Stomach (tissue), 4 donors: ENCODE results near the gene NQO2.

Experiments
- POLR2A ChIP-seq, 4 donors: fragments of 450-650 bp; IDR thresholded peaks; one replicate each; pipeline ENCODE4 v1.6.1; 2016; ENCODE audit warnings: antibody characterized with exemption in 4 of 4, control low read depth in 2 of 4, mild to moderate bottlenecking in 1 of 4, moderate library complexity in 1 of 4
- POLR2AphosphoS5 ChIP-seq, 3 donors: sonication (generic); formaldehyde crosslinking; IDR thresholded peaks; one replicate each; pipeline ENCODE4 v1.6.1; 2016; ENCODE audit warnings: antibody characterized with exemption in 3 of 3
- TF ChIP-seq, protein P1 (sequence below), 7 experiments: fragments of 450-650 bp in 4 of 7; fragments of 200-600 bp in 3 of 7; sonication (generic) in 3 of 7; IDR thresholded peaks; one replicate each; pipeline ENCODE4 v1.5.1; 2016 to 2019; ENCODE audit warnings: antibody characterized with exemption in 7 of 7, control low read depth in 2 of 7, mild to moderate bottlenecking in 1 of 7

DNA sequence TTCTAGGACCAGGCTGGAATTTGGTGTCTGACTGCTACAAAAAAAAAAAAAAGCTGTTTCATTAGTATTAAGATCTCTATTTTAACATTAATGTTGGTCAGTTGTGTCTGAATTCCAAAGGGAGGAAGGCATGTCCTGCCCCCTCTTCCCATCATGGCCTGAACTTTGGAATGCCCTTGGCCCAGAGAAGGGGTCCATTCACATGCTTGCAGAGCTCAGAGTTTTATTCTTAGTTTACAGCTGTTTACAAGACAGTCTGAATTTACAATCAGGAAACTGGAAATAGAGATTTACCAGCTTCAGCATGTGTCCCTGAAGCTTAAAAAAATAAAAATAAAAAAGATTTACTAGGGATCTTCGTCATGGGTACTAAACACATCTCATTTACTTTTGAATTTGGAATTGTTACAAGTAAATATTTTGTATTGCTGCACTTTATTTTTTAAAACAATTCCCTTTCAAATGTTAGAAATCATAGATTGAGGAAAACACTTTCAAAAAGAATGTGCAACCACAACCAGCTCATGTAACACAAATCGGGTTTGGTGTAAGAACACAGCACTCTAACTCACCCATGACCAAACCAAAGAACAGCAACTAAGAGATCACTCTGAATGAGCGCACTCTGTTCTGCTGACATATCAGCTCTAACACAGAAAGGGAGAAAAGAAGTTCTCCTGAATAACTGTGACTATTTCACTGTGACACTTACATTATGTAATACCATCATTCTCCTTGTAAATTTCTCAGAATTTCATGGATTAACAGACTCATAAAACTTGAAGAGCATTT, 21.7 kb upstream of the NQO2 start:
- TF ChIP-seq, protein P1, sequence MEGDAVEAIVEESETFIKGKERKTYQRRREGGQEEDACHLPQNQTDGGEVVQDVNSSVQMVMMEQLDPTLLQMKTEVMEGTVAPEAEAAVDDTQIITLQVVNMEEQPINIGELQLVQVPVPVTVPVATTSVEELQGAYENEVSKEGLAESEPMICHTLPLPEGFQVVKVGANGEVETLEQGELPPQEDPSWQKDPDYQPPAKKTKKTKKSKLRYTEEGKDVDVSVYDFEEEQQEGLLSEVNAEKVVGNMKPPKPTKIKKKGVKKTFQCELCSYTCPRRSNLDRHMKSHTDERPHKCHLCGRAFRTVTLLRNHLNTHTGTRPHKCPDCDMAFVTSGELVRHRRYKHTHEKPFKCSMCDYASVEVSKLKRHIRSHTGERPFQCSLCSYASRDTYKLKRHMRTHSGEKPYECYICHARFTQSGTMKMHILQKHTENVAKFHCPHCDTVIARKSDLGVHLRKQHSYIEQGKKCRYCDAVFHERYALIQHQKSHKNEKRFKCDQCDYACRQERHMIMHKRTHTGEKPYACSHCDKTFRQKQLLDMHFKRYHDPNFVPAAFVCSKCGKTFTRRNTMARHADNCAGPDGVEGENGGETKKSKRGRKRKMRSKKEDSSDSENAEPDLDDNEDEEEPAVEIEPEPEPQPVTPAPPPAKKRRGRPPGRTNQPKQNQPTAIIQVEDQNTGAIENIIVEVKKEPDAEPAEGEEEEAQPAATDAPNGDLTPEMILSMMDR (IDR thresholded peaks at IDR 0.05): no peak
- TF ChIP-seq POLR2A (IDR thresholded peaks at IDR 0.05) (no peak), POLR2AphosphoS5 (IDR thresholded peaks at IDR 0.05) (no peak)
